Keratinocyte (primary cell): ENCODE measurements around the gene RRAGD. TPM values are rescaled to one million over a fixed set of nuclear protein-coding genes. Genes with fewer than 3 reads are reported as not detected.
A peak's percentile ranks its signal among the peaks of the same experiment; 100 is the strongest.

ENCODE experiments used
- DNase-seq: peaks from one replicate; pipeline ENCODE4 v3.0.0-alpha.2; 2011; ENCODE audit warnings: low read depth, missing footprints, low spot score
- FAIRE-seq: peaks from 2 replicates; lab custom pipeline; 2011; peaks lifted over from hg19 to GRCh38; lab: Jason Lieb, UNC
- H2AFZ ChIP-seq: 2 replicates; pipeline ENCODE4 v1.6.0; 2012; ENCODE audit warnings: low read length, control low read depth, inconsistent platforms; ENCODE audit not compliant: control insufficient read depth
- H3K27ac ChIP-seq: 2 replicates; pipeline ENCODE4 v1.5.1; 2011; ENCODE audit warnings: low read length; ENCODE audit not compliant: control insufficient read depth, insufficient read depth
- H3K27me3 ChIP-seq: 3 replicates; pipeline ENCODE4 v1.6.0; 2011; ENCODE audit warnings: low read length; ENCODE audit not compliant: control insufficient read depth, insufficient read depth; ENCODE audit errors: extremely low read depth
- H3K36me3 ChIP-seq, 2 experiments: 2 replicates in 1 of 2; 3 replicates in 1 of 2; pipeline ENCODE4 v1.5.1; 2011; ENCODE audit warnings: low read length in 2 of 2, mild to moderate bottlenecking in 1 of 2; ENCODE audit not compliant: control insufficient read depth in 2 of 2, insufficient read depth in 2 of 2; ENCODE audit errors: extremely low read depth in 1 of 2
- H3K4me1 ChIP-seq: 3 replicates; pipeline ENCODE4 v1.5.1; 2011; ENCODE audit warnings: low read length; ENCODE audit not compliant: control insufficient read depth, insufficient read depth; ENCODE audit errors: extremely low read depth
- H3K4me2 ChIP-seq: 3 replicates; pipeline ENCODE4 v1.6.0; 2011; ENCODE audit warnings: low read depth, low read length; ENCODE audit not compliant: control insufficient read depth, insufficient read depth; ENCODE audit errors: extremely low read depth
- H3K4me3 ChIP-seq, 3 experiments: fragments of 200-600 bp in 1 of 3; sonication (generic) in 1 of 3; 2 replicates in 2 of 3; 3 replicates in 1 of 3; pipeline ENCODE4 v1.5.1; 2011 to 2016; ENCODE audit warnings: low read length in 3 of 3, mild to moderate bottlenecking in 3 of 3, control low read depth in 2 of 3, inconsistent platforms in 1 of 3, low read depth in 1 of 3, mixed read lengths in 1 of 3, mixed run types in 1 of 3, moderate library complexity in 1 of 3; ENCODE audit not compliant: control insufficient read depth in 2 of 3, insufficient read depth in 2 of 3; ENCODE audit errors: extremely low read depth in 1 of 3
- H3K79me2 ChIP-seq: 2 replicates; pipeline ENCODE4 v1.6.0; 2012; ENCODE audit warnings: low read length; ENCODE audit not compliant: control insufficient read depth, insufficient read depth
- H3K9ac ChIP-seq: 3 replicates; pipeline ENCODE4 v1.6.0; 2011; ENCODE audit warnings: low read length; ENCODE audit not compliant: control insufficient read depth, insufficient read depth; ENCODE audit errors: extremely low read depth
- H3K9me1 ChIP-seq: 3 replicates; pipeline ENCODE4 v1.6.0; 2011; ENCODE audit warnings: low read length; ENCODE audit not compliant: control insufficient read depth, insufficient read depth; ENCODE audit errors: extremely low read depth
- H3K9me3 ChIP-seq: 2 replicates; pipeline ENCODE4 v1.5.1; 2012; ENCODE audit warnings: low read depth, low read length; ENCODE audit not compliant: control insufficient read depth
- H4K20me1 ChIP-seq: 3 replicates; pipeline ENCODE4 v1.6.0; 2011; ENCODE audit warnings: low read length; ENCODE audit not compliant: control insufficient read depth, insufficient read depth; ENCODE audit errors: extremely low read depth
- EZH2 ChIP-seq: IDR thresholded peaks from one replicate; pipeline ENCODE4 v1.6.1; 2012; ENCODE audit warnings: inconsistent platforms, mild to moderate bottlenecking, low read length, moderate library complexity
- dilution Hi-C: fragments of 300-500 bp; cut with MboI; formaldehyde crosslinking; loops from one replicate; pipeline ENCODE4 v1.7.0; 2020; ENCODE audit warnings: low sequenced_read_pairs; ENCODE audit not compliant: extremely low pct_ligation_motif_present
- polyA plus RNA-seq, 5 experiments: library from polyadenylated mRNA; depleted of rRNA in 3 of 5; stranded (reverse) in 3 of 5; stranded (forward) in 1 of 5; unstranded in 1 of 5; fragments of >200 nt; gene quantifications; 1 replicate in 1 of 5; 2 replicates in 3 of 5; 3 replicates in 1 of 5; pipeline versions ENCODE4 v1.2.1 to v1.2.3, GENCODE V29; 2011 to 2012; ENCODE audit warnings: missing spikeins in 2 of 5, low read depth in 1 of 5, low replicate concordance in 1 of 5
- TF ChIP-seq, protein P1 (sequence below), 3 experiments: IDR thresholded peaks in 1 of 3; conservative IDR thresholded peaks in 1 of 3; optimal IDR thresholded peaks in 1 of 3; 2 replicates in 2 of 3; 3 replicates in 1 of 3; pipeline versions ENCODE3 to v1.5.1; 2011; ENCODE audit warnings: low read length in 3 of 3, mild to moderate bottlenecking in 3 of 3, moderate library complexity in 2 of 3, control low read depth in 1 of 3, inconsistent platforms in 1 of 3; ENCODE audit not compliant: insufficient read depth in 2 of 3; ENCODE audit errors: extremely low read depth in 1 of 3

The RRAGD gene
- polyA plus RNA-seq, 1 donor (not counting 4 experiments of a cell fraction or from before 2014, with no cell fraction given): 0.18 TPM

DNA sequence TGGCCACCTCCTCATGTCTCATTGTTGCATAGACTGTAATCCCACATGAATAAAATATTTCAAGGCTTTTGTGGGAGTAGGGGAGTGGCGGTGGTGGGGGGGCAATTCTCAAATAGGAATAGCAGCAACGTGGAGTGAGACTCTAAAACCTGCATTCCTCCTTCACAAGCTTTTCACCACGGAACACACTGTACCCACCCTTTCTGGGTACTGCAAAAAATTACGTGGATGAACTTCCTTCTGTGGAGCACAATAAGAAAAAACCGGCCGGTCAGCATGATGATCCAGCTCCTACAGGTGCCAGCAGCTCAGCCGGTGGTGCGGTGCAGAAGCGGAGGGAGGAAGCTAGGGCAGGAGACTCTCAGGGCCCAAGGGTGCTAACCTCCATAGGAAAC lies 930 bp upstream of the RRAGD start:
- no peaks in the 10 kb centered on the region for H3K4me1 ChIP-seq
- H3K9ac ChIP-seq: no peak overlapping the region
- peaks cover 61% of the 10 kb centered on the region for H3K27me3 ChIP-seq
- no peak overlapping the region for H3K27ac ChIP-seq
- FAIRE-seq (no peak), DNase-seq (no peak)
- H3K4me2 ChIP-seq: no peak overlapping the region
- H4K20me1 ChIP-seq: no peaks in the 10 kb centered on the region
- no peaks in the 10 kb centered on the region for H3K9me1 ChIP-seq
- no peak overlapping the region for H2AFZ ChIP-seq
- TF ChIP-seq, protein P1, sequence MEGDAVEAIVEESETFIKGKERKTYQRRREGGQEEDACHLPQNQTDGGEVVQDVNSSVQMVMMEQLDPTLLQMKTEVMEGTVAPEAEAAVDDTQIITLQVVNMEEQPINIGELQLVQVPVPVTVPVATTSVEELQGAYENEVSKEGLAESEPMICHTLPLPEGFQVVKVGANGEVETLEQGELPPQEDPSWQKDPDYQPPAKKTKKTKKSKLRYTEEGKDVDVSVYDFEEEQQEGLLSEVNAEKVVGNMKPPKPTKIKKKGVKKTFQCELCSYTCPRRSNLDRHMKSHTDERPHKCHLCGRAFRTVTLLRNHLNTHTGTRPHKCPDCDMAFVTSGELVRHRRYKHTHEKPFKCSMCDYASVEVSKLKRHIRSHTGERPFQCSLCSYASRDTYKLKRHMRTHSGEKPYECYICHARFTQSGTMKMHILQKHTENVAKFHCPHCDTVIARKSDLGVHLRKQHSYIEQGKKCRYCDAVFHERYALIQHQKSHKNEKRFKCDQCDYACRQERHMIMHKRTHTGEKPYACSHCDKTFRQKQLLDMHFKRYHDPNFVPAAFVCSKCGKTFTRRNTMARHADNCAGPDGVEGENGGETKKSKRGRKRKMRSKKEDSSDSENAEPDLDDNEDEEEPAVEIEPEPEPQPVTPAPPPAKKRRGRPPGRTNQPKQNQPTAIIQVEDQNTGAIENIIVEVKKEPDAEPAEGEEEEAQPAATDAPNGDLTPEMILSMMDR (optimal IDR thresholded peaks at IDR 0.05 in 1 of 3, IDR thresholded peaks at IDR 0.05 in 1 of 3, conservative IDR thresholded peaks at IDR 0.05 in 1 of 3; ENCODE audit: extremely low read depth in 1 of 3, insufficient read depth in 2 of 3, low read length in 3 of 3): no peak
- TF ChIP-seq EZH2: no peak
- H3K4me3 ChIP-seq: no peak overlapping the region
- H3K36me3 ChIP-seq: no peaks in the 10 kb centered on the region
- dilution Hi-C loops: no loop called here
- H3K79me2 ChIP-seq: no peaks in the 10 kb centered on the region
- H3K9me3 ChIP-seq: no peaks in the 10 kb centered on the region

- no peak for DNase-seq
- Histone ChIP-seq H3K27ac (no peak overlapping the region), H3K9ac (no peak overlapping the region), H2AFZ (peak overlapping the region; percentile 32), H3K4me1 (no peaks in the 10 kb centered on the region), H3K4me3 (peak overlapping the region; percentile 31 to 43 (median 40)), H3K4me2 (peak overlapping the region; percentile 66), H3K36me3 (no peaks in the 10 kb centered on the region), H3K9me3 (no peaks in the 10 kb centered on the region), H3K27me3 (peaks cover 66% of the 10 kb centered on the region), H3K9me1 (no peaks in the 10 kb centered on the region), H3K79me2 (no peaks in the 10 kb centered on the region), H4K20me1 (no peaks in the 10 kb centered on the region)
- dilution Hi-C loops: no loop called here
- no peak for FAIRE-seq
- peak; percentile 93 for TF ChIP-seq EZH2
- TF ChIP-seq, protein P1 (optimal IDR thresholded peaks at IDR 0.05 in 1 of 3, IDR thresholded peaks at IDR 0.05 in 1 of 3, conservative IDR thresholded peaks at IDR 0.05 in 1 of 3; ENCODE audit: extremely low read depth in 1 of 3, insufficient read depth in 2 of 3, low read length in 3 of 3): no peak
Measured at GRCh38 chr6:89411145-89412070, 665 bp downstream of the RRAGD start.
